Activated B cell treated with CpG ODN at 0.5 μM for 24 hours (primary cell): ENCODE results near the gene GRID2. TPM values are rescaled to one million over a fixed set of nuclear protein-coding genes. Genes with fewer than 3 reads are reported as not detected.

ENCODE experiments used
- ATAC-seq: fragments of 200-7000 bp; cut with Tn5 transposase; one replicate; pipeline ENCODE4 v1.10.0; 2021; ENCODE audit warnings: low read depth, mild to moderate bottlenecking, moderate library complexity
- CTCF ChIA-PET: fragments of 350-600 bp; sonication (Branson Sonifier 250); formaldehyde crosslinking; loops from one replicate; lab custom pipeline; 2021; ENCODE audit warnings: antibody characterized with exemption; lab: Charles Lee
- POLR2A ChIA-PET: fragments of 350-600 bp; sonication (Branson Sonifier 250); formaldehyde crosslinking; loops from one replicate; lab custom pipeline; 2021; ENCODE audit warnings: antibody characterized with exemption; lab: Charles Lee
- DNase-seq: peaks from one replicate; pipeline ENCODE4 v3.0.0; 2022
- H3K27ac Mint-ChIP-seq: one replicate; pipeline ENCODE4 v1.8.0; 2020; ENCODE audit warnings: mixed read lengths
- H3K27me3 Mint-ChIP-seq: one replicate; pipeline ENCODE4 v1.8.0; 2021; ENCODE audit warnings: mixed read lengths
- H3K36me3 Mint-ChIP-seq: one replicate; pipeline ENCODE4 v1.8.0; 2021; ENCODE audit warnings: low read depth, mixed read lengths
- H3K4me1 Mint-ChIP-seq: one replicate; pipeline ENCODE4 v1.8.0; 2021; ENCODE audit warnings: mixed read lengths
- H3K4me3 Mint-ChIP-seq: one replicate; pipeline ENCODE4 v1.8.0; 2020; ENCODE audit warnings: mild to moderate bottlenecking, mixed read lengths
- H3K9me3 Mint-ChIP-seq: one replicate; pipeline ENCODE4 v1.8.0; 2020; ENCODE audit warnings: mixed read lengths
- intact Hi-C: fragments of 100-400 bp; cut with micrococcal nuclease; formaldehyde crosslinking; loops from one replicate; pipeline ENCODE4 v1.15.1; 2024
- total RNA-seq: library from RNA; stranded (reverse); gene quantifications from 2 replicates; pipeline ENCODE4 v1.2.3, GENCODE V29; 2022
- TF ChIP-seq, protein P1 (sequence below): fragments of 200-600 bp; IDR thresholded peaks from one replicate; pipeline ENCODE4 v1.8.0; 2022; ENCODE audit warnings: antibody characterized with exemption, mild to moderate bottlenecking

Gene GRID2
- total RNA-seq, 1 donor from 2014 or later = not detected

GRCh38 chr4:93261207-93261606 is 957.4 kb downstream of the GRID2 start:
- ChIA-PET CTCF (no interaction called here), POLR2A (no interaction called here)
- H3K4me3 Mint-ChIP-seq = no peak overlapping the region
- intact Hi-C loops = no loop called here
- no peaks in the 10 kb centered on the region for H3K27me3 Mint-ChIP-seq
- no peaks in the 10 kb centered on the region for H3K36me3 Mint-ChIP-seq
- peaks cover 3% of the 10 kb centered on the region for H3K9me3 Mint-ChIP-seq
- no peak for DNase-seq
- no peak overlapping the region for H3K27ac Mint-ChIP-seq
- TF ChIP-seq, protein P1, sequence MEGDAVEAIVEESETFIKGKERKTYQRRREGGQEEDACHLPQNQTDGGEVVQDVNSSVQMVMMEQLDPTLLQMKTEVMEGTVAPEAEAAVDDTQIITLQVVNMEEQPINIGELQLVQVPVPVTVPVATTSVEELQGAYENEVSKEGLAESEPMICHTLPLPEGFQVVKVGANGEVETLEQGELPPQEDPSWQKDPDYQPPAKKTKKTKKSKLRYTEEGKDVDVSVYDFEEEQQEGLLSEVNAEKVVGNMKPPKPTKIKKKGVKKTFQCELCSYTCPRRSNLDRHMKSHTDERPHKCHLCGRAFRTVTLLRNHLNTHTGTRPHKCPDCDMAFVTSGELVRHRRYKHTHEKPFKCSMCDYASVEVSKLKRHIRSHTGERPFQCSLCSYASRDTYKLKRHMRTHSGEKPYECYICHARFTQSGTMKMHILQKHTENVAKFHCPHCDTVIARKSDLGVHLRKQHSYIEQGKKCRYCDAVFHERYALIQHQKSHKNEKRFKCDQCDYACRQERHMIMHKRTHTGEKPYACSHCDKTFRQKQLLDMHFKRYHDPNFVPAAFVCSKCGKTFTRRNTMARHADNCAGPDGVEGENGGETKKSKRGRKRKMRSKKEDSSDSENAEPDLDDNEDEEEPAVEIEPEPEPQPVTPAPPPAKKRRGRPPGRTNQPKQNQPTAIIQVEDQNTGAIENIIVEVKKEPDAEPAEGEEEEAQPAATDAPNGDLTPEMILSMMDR = no peak
- no peak for ATAC-seq
- no peaks in the 10 kb centered on the region for H3K4me1 Mint-ChIP-seq

DNA sequence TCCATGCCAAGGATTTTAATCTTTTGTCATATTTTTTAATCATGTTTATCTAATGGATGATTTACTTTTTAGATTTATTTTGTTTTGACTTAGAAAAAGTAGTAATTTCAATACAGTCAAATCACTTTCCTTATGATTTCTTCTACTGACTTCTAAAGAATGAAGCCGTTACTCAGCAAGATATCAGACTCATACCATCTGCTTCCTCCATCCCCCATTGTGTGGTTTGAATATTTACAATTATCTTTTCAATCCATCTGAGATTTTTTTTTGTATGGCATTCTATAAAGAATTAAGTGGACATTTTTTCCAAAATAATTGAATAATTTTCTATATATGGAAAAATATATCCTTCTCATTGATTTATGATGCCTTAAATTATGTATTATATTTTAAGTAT is 959.4 kb downstream of the GRID2 start:
- CTCF ChIA-PET = no interaction called here
- POLR2A ChIA-PET = no interaction called here
- DNase-seq (no peak), ATAC-seq (no peak)
- Mint-ChIP-seq H3K4me3 (no peak overlapping the region), H3K27me3 (no peaks in the 10 kb centered on the region), H3K4me1 (no peaks in the 10 kb centered on the region), H3K36me3 (no peaks in the 10 kb centered on the region), H3K27ac (no peak overlapping the region), H3K9me3 (peaks cover 3% of the 10 kb centered on the region)
- TF ChIP-seq, protein P1 = no peak
- intact Hi-C loops = no loop called here

GRCh38 chr4:93267747-93268146 is 964.0 kb downstream of the GRID2 start:
- H3K4me1 Mint-ChIP-seq = no peaks in the 10 kb centered on the region
- TF ChIP-seq, protein P1 = no peak
- intact Hi-C loops = no loop called here

DNA sequence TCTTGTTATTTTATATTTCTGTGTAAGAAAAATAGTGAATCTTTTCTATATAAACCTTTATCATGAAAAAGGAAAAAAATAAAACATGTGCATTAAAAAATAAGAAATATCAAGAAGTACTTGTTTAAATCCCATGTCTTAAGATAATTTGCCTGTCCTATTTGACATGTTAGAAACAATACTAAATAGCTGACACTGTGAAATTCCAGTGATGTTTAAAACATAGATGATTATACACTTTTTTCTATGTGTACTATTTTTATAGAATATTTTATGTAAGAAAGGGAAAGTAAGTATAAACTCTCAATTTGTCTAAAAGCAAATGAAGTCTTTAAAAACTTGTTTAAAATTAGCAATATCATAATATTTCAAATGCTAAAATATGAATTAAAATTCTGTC is 981.6 kb downstream of the GRID2 start:
- DNase-seq = no peak
- ChIA-PET POLR2A (no interaction called here), CTCF (no interaction called here)
- intact Hi-C loops = no loop called here
- TF ChIP-seq, protein P1 = no peak
- no peak overlapping the region for H3K27ac Mint-ChIP-seq
- no peaks in the 10 kb centered on the region for H3K27me3 Mint-ChIP-seq
- H3K9me3 Mint-ChIP-seq = peaks cover 1% of the 10 kb centered on the region
- H3K4me1 Mint-ChIP-seq = no peaks in the 10 kb centered on the region
- no peak overlapping the region for H3K4me3 Mint-ChIP-seq
- no peak for ATAC-seq
- no peaks in the 10 kb centered on the region for H3K36me3 Mint-ChIP-seq

More at GRCh38 chr4:93267747-93268146, 964.0 kb downstream of the GRID2 start:
- Mint-ChIP-seq H3K4me3 (no peak overlapping the region), H3K36me3 (no peaks in the 10 kb centered on the region), H3K27ac (no peak overlapping the region), H3K27me3 (no peaks in the 10 kb centered on the region), H3K9me3 (no peaks in the 10 kb centered on the region)
- no peak for DNase-seq
- CTCF ChIA-PET = no interaction called here
- POLR2A ChIA-PET = no interaction called here
- ATAC-seq = no peak

GRCh38 chr4:93289241-93289640 is 985.5 kb downstream of the GRID2 start:
- ChIA-PET CTCF (no interaction called here), POLR2A (no interaction called here)
- no peaks in the 10 kb centered on the region for H3K4me1 Mint-ChIP-seq
- TF ChIP-seq, protein P1 = no peak
- DNase-seq (no peak), ATAC-seq (no peak)
- intact Hi-C loops = no loop called here
- no peak overlapping the region for H3K4me3 Mint-ChIP-seq
- H3K27ac Mint-ChIP-seq = no peak overlapping the region
- H3K27me3 Mint-ChIP-seq = no peaks in the 10 kb centered on the region
- H3K9me3 Mint-ChIP-seq = no peaks in the 10 kb centered on the region
- H3K36me3 Mint-ChIP-seq = no peaks in the 10 kb centered on the region
